Upper lobe of left lung (tissue), 4 donors: ENCODE measurements around the gene ARHGDIG.
"Not testable (repeated sequence)": the region's sequence is repeated elsewhere in the genome, so short reads cannot be mapped to it uniquely, and the experiment has no call there.

Experiments used
- CTCF ChIP-seq, 6 experiments: fragments of 450-650 bp in 4 of 6; fragments of 200-600 bp in 2 of 6; sonication (generic) in 2 of 6; IDR thresholded peaks; one replicate each; pipeline ENCODE4 v1.5.1; 2016 to 2019; ENCODE audit warnings: antibody characterized with exemption in 6 of 6
- EP300 ChIP-seq, 4 donors: sonication (generic); formaldehyde crosslinking; IDR thresholded peaks; one replicate each; pipeline ENCODE4 v1.5.1; 2017; ENCODE audit warnings: antibody characterized with exemption in 4 of 4, control low read depth in 2 of 4
- POLR2A ChIP-seq, 4 donors: fragments of 450-650 bp; IDR thresholded peaks; one replicate each; pipeline ENCODE4 v1.5.1; 2016 to 2017; ENCODE audit warnings: antibody characterized with exemption in 4 of 4, mild to moderate bottlenecking in 2 of 4
- POLR2AphosphoS5 ChIP-seq, 2 donors: sonication (generic); formaldehyde crosslinking; IDR thresholded peaks; one replicate each; pipeline ENCODE4 v1.5.1; 2017; ENCODE audit warnings: antibody characterized with exemption in 2 of 2

DNA sequence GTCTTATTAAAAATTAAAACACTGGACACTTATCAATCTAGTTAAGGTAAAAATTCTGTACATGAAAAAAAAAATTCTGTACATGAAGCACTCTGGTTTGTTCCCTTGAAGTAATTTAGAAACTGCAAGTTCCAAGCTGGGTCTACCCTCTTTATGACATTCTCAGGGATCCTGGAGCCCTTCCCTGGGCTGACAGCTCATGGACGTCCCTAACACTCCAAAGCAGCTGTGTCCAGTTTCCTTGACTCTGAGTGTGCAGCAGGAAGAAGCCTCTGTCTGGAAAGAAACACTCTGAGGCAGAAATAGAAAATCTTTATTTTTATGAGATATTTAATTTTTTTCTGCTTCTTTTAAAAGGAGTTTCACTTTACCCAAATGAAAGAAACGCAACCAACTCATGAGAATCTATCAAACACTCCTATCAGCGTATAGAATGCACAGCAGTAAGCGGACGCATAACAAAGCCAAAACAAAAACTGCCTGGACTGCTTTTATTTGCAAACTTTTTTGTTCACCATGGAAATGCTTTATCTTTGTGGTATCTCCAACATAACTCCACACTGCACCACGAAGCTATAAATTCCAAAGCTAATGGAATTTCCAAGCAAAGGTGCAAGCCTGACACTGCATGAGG is 50.9 kb downstream of the ARHGDIG start:
- not testable (repeated sequence) for TF ChIP-seq EP300, CTCF, POLR2A, POLR2AphosphoS5 (IDR thresholded peaks at IDR 0.05)
